ENCODE data around the gene PCDHB16.
"Not testable (repeated sequence)": the region's sequence is repeated elsewhere in the genome, so short reads cannot be mapped to it uniquely, and the experiment has no call there.

Gene PCDHB16

DNA sequence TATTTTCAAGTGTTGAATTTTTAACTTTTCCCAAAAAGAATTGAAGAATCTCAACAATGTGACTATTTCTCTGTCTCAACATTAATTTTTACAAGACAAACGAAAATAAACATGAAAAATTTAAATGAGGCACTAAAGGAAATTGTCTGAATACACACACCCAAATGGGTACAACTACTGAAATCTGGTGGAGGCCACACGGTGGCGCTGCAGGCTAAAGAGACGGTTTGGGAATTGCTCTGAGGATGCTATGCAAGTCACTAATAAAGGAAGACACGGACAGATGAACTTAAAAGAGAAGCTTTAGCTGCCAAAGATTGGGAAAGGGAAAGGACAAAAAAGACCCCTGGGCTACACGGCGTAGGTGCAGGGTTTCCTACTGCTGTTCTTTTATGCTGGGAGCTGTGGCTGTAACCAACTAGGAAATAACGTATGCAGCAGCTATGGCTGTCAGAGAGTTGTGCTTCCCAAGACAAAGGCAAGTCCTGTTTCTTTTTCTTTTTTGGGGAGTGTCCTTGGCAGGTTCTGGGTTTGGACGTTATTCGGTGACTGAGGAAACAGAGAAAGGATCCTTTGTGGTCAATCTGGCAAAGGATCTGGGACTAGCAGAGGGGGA, 10.0 kb downstream of the PCDHB16 start, which contains the start of gene PCDHB10:
Gene PCDHB10, plus strand, starts transcription at position 244 of the 616 bp plus-strand sequence. Its CDS starts 200 bp downstream, at position 444.
- no peak for DNase-seq (ENCODE audit: extremely low read depth, insufficient read length)
- no peaks in the 10 kb centered on the region for H3K27me3 ChIP-seq (replicated peaks; ENCODE audit: control insufficient read depth, insufficient read depth, low read length)
- TF ChIP-seq, protein P1, sequence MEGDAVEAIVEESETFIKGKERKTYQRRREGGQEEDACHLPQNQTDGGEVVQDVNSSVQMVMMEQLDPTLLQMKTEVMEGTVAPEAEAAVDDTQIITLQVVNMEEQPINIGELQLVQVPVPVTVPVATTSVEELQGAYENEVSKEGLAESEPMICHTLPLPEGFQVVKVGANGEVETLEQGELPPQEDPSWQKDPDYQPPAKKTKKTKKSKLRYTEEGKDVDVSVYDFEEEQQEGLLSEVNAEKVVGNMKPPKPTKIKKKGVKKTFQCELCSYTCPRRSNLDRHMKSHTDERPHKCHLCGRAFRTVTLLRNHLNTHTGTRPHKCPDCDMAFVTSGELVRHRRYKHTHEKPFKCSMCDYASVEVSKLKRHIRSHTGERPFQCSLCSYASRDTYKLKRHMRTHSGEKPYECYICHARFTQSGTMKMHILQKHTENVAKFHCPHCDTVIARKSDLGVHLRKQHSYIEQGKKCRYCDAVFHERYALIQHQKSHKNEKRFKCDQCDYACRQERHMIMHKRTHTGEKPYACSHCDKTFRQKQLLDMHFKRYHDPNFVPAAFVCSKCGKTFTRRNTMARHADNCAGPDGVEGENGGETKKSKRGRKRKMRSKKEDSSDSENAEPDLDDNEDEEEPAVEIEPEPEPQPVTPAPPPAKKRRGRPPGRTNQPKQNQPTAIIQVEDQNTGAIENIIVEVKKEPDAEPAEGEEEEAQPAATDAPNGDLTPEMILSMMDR (IDR thresholded peaks at IDR 0.05; ENCODE audit: insufficient read depth, low read length, poor library complexity, severe bottlenecking), result peak; percentile 31
- H3K36me3 ChIP-seq (ENCODE audit: control insufficient read depth, insufficient read depth, low read length), result no peaks in the 10 kb centered on the region
- no peak within 1 kb of the TSS for H3K4me3 ChIP-seq (replicated peaks; ENCODE audit: low read depth, low read length)

DNA sequence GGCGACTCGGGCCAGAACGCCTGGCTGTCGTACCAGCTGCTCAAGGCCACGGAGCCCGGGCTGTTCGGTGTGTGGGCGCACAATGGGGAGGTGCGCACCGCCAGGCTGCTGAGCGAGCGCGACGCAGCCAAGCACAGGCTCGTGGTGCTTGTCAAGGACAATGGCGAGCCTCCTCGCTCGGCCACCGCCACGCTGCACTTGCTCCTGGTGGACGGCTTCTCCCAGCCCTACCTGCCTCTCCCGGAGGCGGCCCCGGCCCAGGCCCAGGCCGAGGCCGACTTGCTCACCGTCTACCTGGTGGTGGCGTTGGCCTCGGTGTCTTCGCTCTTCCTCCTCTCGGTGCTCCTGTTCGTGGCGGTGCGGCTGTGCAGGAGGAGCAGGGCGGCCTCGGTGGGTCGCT, 12.1 kb downstream of the PCDHB16 start:
- not testable (repeated sequence) for H3K36me3 ChIP-seq (ENCODE audit: control insufficient read depth, insufficient read depth, low read length); DNase-seq (ENCODE audit: extremely low read depth, insufficient read length); H3K4me3 ChIP-seq (replicated peaks; ENCODE audit: low read depth, low read length); H3K27me3 ChIP-seq (replicated peaks; ENCODE audit: control insufficient read depth, insufficient read depth, low read length)

DNA sequence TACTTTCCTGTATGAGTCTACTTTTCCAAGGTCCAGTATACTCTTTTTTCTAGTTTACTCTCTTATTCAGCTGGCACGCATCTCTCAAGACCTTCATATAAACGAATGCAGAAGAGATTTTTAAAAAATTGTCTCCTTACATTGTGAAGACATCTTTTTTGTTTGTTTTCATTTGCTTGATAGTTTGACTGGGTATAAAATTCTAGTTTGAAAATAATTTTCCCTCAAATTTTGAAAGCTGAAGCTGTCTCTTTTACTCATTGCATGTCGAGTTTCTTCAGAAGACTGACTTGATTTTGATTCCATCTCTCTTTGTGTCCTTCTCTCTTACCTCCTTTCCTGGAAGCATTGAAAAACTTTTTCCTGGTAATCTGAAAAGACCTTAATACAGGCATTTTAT, 14.2 kb downstream of the PCDHB16 start:
- no peaks in the 10 kb centered on the region for H3K36me3 ChIP-seq (ENCODE audit: control insufficient read depth, insufficient read depth, low read length)
- no peak for DNase-seq (ENCODE audit: extremely low read depth, insufficient read length)
- TF ChIP-seq, protein P1 (IDR thresholded peaks at IDR 0.05; ENCODE audit: insufficient read depth, low read length, poor library complexity, severe bottlenecking), result no peak
- H3K27me3 ChIP-seq (replicated peaks; ENCODE audit: control insufficient read depth, insufficient read depth, low read length), result no peaks in the 10 kb centered on the region
- no peak overlapping the region for H3K4me3 ChIP-seq (replicated peaks; ENCODE audit: low read depth, low read length)

DNA sequence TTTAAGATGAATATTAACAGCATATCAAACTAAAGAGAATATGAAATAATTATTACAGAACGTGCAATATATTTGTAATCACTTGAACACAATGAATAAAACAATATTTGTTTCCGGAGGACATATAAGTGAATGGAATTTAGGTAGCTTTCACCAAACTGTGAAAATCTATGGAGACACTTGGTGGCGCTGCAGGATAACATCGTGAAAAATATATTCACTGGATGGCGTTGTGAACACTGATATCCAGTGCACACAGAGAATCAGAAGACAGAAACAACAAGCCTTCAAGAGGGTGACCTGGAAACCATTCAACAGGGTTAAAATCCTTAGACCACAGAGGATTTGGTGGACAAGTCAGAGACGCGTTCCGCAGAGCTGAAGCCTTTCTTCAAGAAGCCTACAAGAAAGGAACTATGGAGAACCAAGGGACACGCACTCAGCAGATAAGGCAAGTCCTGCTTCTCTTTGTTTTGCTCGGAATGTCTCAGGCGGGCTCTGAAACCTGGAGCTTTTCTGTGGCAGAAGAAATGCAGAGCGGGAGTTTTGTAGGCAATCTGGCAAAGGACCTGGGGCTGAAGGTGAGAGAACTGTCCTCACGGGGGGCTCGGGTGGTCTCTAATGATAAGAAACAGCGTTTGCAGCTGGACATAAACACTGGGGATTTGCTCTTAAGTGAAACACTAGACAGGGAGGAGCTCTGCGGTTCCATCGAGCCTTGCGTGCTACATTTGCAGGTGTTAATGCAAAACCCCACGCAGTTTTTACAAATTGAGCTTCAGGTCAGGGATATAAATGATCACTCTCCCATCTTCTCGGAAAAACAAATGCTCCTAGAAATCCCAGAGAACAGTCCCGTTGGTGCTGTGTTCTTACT, 17.4 kb downstream of the PCDHB16 start, which contains the start of gene PCDHB11:
Gene PCDHB11, plus strand, starts transcription at position 269 of the 877 bp plus-strand sequence. Its CDS starts 148 bp downstream, at position 417.
- DNase-seq (ENCODE audit: extremely low read depth, insufficient read length), result no peak
- H3K4me3 ChIP-seq (replicated peaks; ENCODE audit: low read depth, low read length), result no peak within 1 kb of the TSS

DNA sequence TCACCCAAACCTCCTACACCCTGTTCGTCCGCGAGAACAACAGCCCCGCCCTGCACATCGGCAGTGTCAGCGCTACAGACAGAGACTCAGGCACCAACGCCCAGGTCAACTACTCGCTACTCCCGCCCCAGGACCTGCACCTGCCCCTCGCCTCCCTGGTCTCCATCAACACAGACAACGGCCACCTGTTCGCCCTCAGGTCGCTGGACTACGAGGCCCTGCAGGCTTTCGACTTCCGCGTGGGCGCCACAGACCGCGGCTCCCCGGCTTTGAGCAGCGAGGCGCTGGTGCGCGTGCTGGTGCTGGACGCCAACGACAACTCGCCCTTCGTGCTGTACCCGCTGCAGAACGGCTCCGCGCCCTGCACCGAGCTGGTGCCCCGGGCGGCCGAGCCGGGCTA, 18.9 kb downstream of the PCDHB16 start:
- not testable (repeated sequence) for DNase-seq (ENCODE audit: extremely low read depth, insufficient read length); H3K27me3 ChIP-seq (replicated peaks; ENCODE audit: control insufficient read depth, insufficient read depth, low read length); H3K4me3 ChIP-seq (replicated peaks; ENCODE audit: low read depth, low read length); H3K36me3 ChIP-seq (ENCODE audit: control insufficient read depth, insufficient read depth, low read length)

More for the DNA sequence above, 17.4 kb downstream of the PCDHB16 start, which contains the start of gene PCDHB11:
- TF ChIP-seq, protein P1 (IDR thresholded peaks at IDR 0.05; ENCODE audit: insufficient read depth, low read length, poor library complexity, severe bottlenecking), result peak; percentile 5
- no peaks in the 10 kb centered on the region for H3K36me3 ChIP-seq (ENCODE audit: control insufficient read depth, insufficient read depth, low read length)
- no peaks in the 10 kb centered on the region for H3K27me3 ChIP-seq (replicated peaks; ENCODE audit: control insufficient read depth, insufficient read depth, low read length)

DNA sequence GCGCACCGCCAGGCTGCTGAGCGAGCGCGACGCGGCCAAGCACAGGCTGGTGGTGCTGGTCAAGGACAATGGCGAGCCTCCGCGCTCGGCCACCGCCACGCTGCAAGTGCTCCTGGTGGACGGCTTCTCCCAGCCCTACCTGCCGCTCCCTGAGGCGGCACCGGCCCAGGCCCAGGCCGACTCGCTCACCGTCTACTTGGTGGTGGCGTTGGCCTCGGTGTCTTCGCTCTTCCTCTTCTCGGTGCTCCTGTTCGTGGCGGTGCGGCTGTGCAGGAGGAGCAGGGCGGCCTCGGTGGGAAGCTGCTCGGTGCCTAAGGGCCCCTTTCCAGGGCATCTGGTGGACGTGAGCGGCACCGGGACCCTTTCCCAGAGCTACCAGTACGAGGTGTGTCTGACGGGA, 19.5 kb downstream of the PCDHB16 start:
- H3K36me3 ChIP-seq (ENCODE audit: control insufficient read depth, insufficient read depth, low read length); H3K4me3 ChIP-seq (replicated peaks; ENCODE audit: low read depth, low read length); DNase-seq (ENCODE audit: extremely low read depth, insufficient read length); H3K27me3 ChIP-seq (replicated peaks; ENCODE audit: control insufficient read depth, insufficient read depth, low read length): not testable (repeated sequence)

DNA sequence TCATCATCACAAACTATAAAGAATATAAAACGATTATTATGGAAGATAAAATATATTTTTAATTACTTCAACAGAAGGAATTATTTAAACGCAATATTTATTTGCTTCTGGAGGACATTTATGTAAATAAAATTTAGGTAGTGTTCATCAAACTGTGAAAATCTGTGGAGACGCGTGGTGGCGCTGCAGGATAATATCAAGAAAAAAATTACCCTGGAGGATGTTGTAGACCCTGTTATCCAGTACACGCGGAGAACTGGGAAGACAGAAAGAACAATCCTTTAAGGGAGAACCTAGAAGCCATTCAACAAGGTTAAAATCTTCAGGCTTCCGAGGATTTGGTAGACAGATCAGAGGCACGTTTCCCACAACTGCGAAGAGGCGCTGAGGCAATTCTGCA, 26.3 kb downstream of the PCDHB16 start, which contains the start of gene PCDHB12:
Gene PCDHB12, plus strand, starts transcription at position 242 of the 400 bp plus-strand sequence. CDS start 189 bp downstream, outside the sequence.
- no peaks in the 10 kb centered on the region for H3K27me3 ChIP-seq (replicated peaks; ENCODE audit: control insufficient read depth, insufficient read depth, low read length)
- DNase-seq (ENCODE audit: extremely low read depth, insufficient read length), result no peak
- H3K36me3 ChIP-seq (ENCODE audit: control insufficient read depth, insufficient read depth, low read length), result no peaks in the 10 kb centered on the region
- H3K4me3 ChIP-seq (replicated peaks; ENCODE audit: low read depth, low read length), result no peak within 1 kb of the TSS
- TF ChIP-seq, protein P1 (IDR thresholded peaks at IDR 0.05; ENCODE audit: insufficient read depth, low read length, poor library complexity, severe bottlenecking), result no peak

DNA sequence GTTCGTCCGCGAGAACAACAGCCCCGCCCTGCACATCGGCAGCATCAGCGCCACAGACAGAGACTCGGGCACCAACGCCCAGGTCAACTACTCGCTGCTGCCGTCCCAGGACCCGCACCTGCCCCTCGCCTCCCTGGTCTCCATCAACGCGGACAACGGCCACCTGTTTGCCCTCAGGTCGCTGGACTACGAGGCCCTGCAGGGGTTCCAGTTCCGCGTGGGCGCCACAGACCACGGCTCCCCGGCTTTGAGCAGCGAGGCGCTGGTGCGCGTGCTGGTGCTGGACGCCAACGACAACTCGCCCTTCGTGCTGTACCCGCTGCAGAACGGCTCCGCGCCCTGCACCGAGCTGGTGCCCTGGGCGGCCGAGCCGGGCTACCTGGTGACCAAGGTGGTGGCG, 28.1 kb downstream of the PCDHB16 start:
- H3K4me3 ChIP-seq (replicated peaks; ENCODE audit: low read depth, low read length); DNase-seq (ENCODE audit: extremely low read depth, insufficient read length); H3K36me3 ChIP-seq (ENCODE audit: control insufficient read depth, insufficient read depth, low read length); H3K27me3 ChIP-seq (replicated peaks; ENCODE audit: control insufficient read depth, insufficient read depth, low read length): not testable (repeated sequence)

DNA sequence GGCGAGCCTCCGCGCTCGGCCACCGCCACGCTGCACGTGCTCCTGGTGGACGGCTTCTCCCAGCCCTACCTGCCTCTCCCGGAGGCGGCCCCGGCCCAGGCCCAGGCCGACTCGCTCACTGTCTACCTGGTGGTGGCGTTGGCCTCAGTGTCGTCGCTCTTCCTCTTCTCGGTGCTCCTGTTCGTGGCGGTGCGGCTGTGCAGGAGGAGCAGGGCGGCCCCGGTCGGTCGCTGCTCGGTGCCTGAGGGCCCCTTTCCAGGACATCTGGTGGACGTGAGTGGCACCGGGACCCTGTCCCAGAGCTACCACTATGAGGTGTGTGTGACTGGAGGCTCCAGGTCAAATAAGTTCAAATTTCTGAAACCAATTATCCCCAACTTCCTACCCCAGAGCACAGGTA, 28.7 kb downstream of the PCDHB16 start:
- DNase-seq (ENCODE audit: extremely low read depth, insufficient read length); H3K4me3 ChIP-seq (replicated peaks; ENCODE audit: low read depth, low read length); H3K27me3 ChIP-seq (replicated peaks; ENCODE audit: control insufficient read depth, insufficient read depth, low read length); H3K36me3 ChIP-seq (ENCODE audit: control insufficient read depth, insufficient read depth, low read length): not testable (repeated sequence)

Data from GM06990 (cell line).